Effector memory CD4-positive, alpha-beta T cell (primary cell): Measurements from ENCODE around the gene SOCS6.
"Not testable (repeated sequence)": the region's sequence is repeated elsewhere in the genome, so short reads cannot be mapped to it uniquely, and the experiment has no call there.

Source experiments
- DNase-seq, 3 donors: peaks; one replicate each; pipeline ENCODE4 v3.0.0-alpha.2; 2020
- H3K27ac ChIP-seq: 2 replicates; pipeline ENCODE4 v1.7.0; 2013; ENCODE audit warnings: mild to moderate bottlenecking, low read length, moderate library complexity; ENCODE audit not compliant: insufficient read depth, poor library complexity, severe bottlenecking
- H3K27me3 ChIP-seq: replicated peaks from 2 replicates; pipeline ENCODE4 v1.7.0; 2013; ENCODE audit warnings: mild to moderate bottlenecking, low read length; ENCODE audit not compliant: insufficient read depth, control insufficient read depth, poor library complexity, severe bottlenecking
- H3K36me3 ChIP-seq: 2 replicates; pipeline ENCODE4 v1.7.0; 2013; ENCODE audit warnings: mild to moderate bottlenecking, low read length, moderate library complexity; ENCODE audit not compliant: control insufficient read depth, insufficient read depth
- H3K4me1 ChIP-seq: 2 replicates; pipeline ENCODE4 v1.7.0; 2013; ENCODE audit warnings: low read length, mild to moderate bottlenecking; ENCODE audit not compliant: control insufficient read depth, insufficient read depth, poor library complexity, severe bottlenecking
- H3K4me3 ChIP-seq: 2 replicates; pipeline ENCODE4 v1.7.0; 2013; ENCODE audit warnings: low read length, low read depth, mild to moderate bottlenecking; ENCODE audit not compliant: insufficient read depth, poor library complexity, severe bottlenecking
- H3K9me3 ChIP-seq: 2 replicates; pipeline ENCODE4 v1.7.0; 2013; ENCODE audit warnings: mild to moderate bottlenecking, low read length, moderate library complexity; ENCODE audit not compliant: control insufficient read depth

SOCS6 gene

DNA sequence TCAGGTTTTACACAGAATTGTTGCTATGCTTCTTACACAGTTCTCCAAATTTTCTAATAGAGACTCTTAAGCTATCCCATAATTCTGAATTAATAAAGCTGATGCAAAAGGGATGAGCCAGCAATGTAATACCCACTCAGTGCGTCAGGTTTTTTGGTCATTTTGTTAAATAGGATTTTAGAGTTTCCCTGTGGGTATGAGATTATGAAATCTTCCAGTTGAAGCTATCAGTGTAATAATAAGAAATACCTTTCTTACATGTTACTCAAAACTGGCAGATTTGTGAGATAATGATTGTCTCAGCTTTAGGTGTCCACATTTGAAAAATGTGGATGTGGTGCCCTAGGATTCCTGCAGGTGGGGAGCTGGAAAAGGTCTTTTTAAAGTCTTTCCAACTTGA, 44.5 kb downstream of the SOCS6 start:
- no peaks in the 10 kb centered on the region for H3K4me1 ChIP-seq
- no peaks in the 10 kb centered on the region for H3K36me3 ChIP-seq
- DNase-seq: no peak
- H3K27me3 ChIP-seq: no peaks in the 10 kb centered on the region
- no peak overlapping the region for H3K27ac ChIP-seq
- no peaks in the 10 kb centered on the region for H3K9me3 ChIP-seq
- no peak overlapping the region for H3K4me3 ChIP-seq

DNA sequence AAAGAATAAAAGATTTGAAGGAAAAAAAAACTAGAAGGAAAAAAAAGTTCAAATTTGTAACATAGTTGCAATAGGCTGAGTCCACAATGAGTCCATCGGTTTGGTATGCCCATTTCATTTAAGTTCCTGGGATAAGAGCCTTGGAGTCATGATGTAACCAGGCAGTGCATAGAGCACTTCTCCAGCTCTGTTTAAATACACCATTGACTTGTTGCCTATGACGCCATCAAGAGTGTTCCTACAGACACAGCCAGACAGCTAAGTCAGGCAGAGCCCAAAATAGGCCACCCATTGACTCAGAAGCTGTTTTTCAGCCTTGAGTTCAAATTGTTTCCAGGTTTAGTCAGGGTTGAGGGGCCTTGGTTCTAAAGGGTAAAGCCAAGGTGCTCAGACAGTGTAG, 44.9 kb downstream of the SOCS6 start:
- no peaks in the 10 kb centered on the region for H3K36me3 ChIP-seq
- DNase-seq: no peak
- no peaks in the 10 kb centered on the region for H3K4me1 ChIP-seq
- no peaks in the 10 kb centered on the region for H3K9me3 ChIP-seq
- H3K4me3 ChIP-seq: no peak overlapping the region
- no peaks in the 10 kb centered on the region for H3K27me3 ChIP-seq
- no peak overlapping the region for H3K27ac ChIP-seq

DNA sequence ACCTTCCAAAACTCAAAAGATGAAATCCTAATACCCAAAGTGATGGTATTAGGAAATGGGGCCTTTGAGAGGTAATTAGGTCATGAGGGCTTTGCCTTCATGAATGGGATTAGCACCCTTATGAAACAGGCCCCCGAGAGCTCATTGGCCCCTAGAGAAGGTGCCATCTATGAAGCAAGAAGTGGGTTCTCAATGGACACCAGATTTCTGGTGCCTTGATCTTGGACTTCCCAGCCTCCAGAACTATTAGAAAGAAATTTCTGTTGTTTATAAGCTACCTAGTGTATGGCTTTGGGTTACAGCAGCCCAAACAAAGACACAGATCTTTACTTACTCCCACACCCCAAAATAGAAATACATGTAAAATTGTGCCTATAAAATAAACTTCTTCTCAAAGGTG, 45.4 kb downstream of the SOCS6 start:
- Histone ChIP-seq H3K9me3 (no peaks in the 10 kb centered on the region), H3K4me1 (no peaks in the 10 kb centered on the region), H3K27me3 (no peaks in the 10 kb centered on the region), H3K4me3 (no peak overlapping the region), H3K27ac (no peak overlapping the region), H3K36me3 (no peaks in the 10 kb centered on the region)
- no peak for DNase-seq

DNA sequence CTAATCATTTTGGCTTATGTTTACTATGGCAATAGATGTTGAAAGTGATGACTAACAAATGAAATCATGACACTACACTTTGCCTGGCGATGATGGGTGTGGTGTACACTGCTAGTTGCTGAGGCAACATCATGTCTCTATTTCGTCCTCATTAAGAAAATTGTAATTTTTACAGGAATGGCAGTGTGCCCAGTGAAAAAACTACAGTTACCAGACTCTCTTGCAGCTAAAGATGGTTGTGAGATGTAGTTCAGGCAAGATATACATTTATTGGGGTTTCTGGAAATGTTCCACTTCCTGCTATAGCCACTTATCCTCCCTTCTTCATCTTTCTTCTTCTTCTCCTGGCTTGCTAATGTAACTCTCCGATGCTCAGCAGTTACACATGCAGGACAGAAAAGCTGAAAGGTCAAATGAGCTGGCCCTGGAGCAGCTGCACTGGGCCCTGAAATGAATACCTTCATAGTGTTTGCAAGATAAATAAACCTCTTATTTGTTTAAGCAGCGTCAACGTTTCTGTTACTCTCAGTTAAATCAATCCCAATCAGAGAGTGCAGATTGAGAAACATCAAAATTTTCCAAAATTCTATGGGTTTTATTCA, 46.0 kb downstream of the SOCS6 start:
- H3K9me3 ChIP-seq: no peaks in the 10 kb centered on the region
- no peak overlapping the region for H3K27ac ChIP-seq
- no peak overlapping the region for H3K4me3 ChIP-seq
- DNase-seq: no peak
- H3K27me3 ChIP-seq: no peaks in the 10 kb centered on the region
- H3K36me3 ChIP-seq: no peaks in the 10 kb centered on the region
- no peaks in the 10 kb centered on the region for H3K4me1 ChIP-seq

DNA sequence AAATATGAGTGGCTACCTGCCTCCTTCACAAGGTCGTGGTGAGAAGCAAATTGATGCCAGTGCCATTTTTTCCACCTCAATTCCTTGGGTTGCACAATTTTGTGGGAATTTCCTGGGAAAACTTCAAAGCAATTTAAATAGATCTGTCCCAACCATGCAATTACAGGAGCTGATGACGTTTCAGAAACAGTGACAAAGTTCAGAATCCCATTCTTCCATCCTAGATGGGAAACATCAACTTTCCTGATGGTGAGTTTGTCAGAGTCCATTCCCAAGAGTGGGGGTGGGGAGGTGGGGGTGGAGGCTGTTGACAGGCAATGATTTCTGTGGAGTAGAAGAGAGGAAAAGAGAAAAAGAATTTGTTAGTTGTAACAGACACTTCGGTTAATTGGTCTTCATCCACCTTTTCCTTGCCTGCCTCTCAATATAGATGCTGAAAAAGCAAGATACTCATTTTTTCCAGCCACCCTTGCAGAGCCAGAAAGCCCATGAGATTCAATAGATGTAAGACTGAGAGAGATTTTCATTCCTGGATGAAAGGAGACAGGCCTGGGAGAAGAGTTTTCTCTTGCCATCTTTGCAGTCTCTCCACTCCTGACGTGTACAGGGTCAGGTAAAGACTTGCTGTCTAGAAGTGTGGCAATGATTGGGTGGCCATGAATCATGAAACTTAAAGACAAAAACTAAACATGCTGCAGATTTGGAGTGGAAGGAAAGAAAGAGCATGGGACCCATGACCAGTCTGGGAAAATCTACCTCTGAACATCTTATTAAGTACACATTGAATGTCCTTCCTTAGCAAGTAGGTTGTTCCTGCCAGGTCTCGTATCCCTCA, 47.3 kb downstream of the SOCS6 start:
- Histone ChIP-seq H3K27me3 (no peaks in the 10 kb centered on the region), H3K27ac (no peak overlapping the region), H3K36me3 (no peaks in the 10 kb centered on the region), H3K9me3 (no peaks in the 10 kb centered on the region), H3K4me1 (no peaks in the 10 kb centered on the region), H3K4me3 (no peak overlapping the region)
- no peak for DNase-seq

DNA sequence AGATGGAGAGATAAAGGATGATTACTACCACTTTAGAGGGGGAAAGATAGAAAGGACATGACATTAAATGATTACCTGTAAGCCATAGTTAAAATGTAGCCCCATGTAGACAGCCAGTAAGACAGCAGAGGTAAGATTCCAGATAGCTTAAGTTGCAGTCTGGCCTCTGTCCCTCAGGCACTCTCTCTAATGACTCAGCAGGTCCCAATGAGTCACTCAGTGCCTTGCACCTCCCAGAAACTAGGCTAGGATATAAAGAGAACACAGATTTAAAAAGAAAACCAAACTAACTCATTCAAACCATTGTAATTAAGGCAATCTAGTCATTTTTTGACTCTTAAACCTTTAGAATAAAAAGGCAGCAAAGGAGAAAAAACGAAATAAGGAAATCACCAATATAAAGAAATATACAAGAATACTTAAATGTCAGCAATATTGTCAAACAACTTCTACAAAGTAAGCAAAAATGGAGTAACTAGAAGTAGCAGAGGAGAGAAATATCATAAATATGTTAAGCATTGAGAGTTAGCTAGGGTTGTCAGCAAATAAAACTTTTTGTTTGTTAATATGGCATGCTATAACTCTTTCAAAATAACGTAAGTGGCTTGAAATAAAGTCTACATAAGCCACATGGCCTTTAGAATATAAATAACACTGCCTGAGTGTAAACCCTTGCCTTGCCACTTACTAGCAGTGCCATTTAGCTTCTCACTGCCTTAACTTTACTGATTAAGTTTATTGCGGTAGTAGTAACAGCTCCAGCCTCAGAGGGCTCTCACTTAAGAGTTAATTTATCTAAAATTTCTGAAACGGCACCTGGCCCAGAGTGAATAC, 48.5 kb downstream of the SOCS6 start:
- no peak overlapping the region for H3K4me3 ChIP-seq
- no peak for DNase-seq
- H3K4me1 ChIP-seq: no peaks in the 10 kb centered on the region
- H3K36me3 ChIP-seq: no peaks in the 10 kb centered on the region
- H3K9me3 ChIP-seq: no peaks in the 10 kb centered on the region
- no peak overlapping the region for H3K27ac ChIP-seq
- no peaks in the 10 kb centered on the region for H3K27me3 ChIP-seq

DNA sequence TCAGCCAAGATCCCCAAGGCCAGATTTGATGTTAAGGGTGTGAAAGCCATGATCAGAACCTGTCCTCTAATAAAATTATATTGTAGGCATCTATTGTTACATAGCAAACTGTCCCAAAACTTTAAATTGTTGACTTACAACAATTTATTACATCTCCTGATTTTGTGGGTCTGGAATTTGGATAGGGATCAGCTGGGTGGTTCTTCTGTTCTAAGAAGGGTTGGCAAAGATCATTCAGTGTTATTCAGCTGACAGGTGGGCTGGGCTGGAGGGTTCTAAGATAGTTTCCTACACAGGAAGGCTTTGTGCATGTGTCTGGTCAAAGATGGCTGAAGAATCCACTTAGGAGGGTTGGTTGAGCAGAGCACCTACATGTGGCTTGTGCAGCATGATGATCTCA, 50.0 kb downstream of the SOCS6 start:
- no peaks in the 10 kb centered on the region for H3K36me3 ChIP-seq
- no peak overlapping the region for H3K27ac ChIP-seq
- H3K4me3 ChIP-seq: no peak overlapping the region
- no peaks in the 10 kb centered on the region for H3K4me1 ChIP-seq
- no peaks in the 10 kb centered on the region for H3K9me3 ChIP-seq
- no peak for DNase-seq
- no peaks in the 10 kb centered on the region for H3K27me3 ChIP-seq

DNA sequence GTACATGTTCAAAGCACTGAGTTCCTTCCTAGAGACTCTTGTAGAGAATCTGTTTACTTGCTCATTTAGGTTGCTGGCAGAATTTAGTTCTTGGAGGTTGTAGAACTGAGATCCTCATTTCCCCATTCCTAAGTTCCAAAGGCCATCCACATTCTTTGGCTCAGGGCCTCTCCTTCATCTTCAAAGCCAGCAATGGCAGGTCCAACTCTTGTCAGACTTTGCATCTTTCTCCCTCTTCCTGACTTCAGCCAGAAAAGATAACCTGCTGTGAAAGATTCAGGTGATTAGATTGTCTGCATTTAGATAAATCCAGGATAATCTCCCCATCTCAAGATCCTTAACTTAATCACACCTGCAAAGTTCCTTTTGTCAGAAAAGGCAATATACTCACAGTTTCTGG, 51.1 kb downstream of the SOCS6 start:
- H3K4me1 ChIP-seq: no peaks in the 10 kb centered on the region
- DNase-seq: no peak
- H3K27ac ChIP-seq: no peak overlapping the region
- H3K36me3 ChIP-seq: no peaks in the 10 kb centered on the region
- H3K27me3 ChIP-seq: no peaks in the 10 kb centered on the region
- H3K9me3 ChIP-seq: no peaks in the 10 kb centered on the region
- H3K4me3 ChIP-seq: no peak overlapping the region

DNA sequence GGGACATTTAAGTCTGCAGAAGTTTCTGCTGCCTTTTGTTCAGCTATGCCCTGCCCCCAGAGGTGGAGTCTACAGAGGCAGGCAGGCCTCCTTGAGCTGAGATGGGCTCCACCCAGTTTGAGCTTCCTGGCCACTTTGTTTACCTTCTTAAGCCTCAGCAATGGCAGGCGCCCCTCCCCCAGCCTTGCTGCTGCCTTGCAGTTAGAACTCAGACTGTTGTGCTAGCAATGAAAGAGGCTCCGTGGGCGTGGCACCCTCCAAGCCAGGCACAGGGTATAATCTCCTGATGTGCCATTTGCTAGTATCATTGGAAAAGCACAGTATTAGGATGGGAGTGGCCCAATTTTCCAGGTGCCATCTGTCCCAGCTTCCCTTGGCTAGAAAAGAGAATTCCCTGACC, 59.6 kb downstream of the SOCS6 start:
- DNase-seq, H3K36me3 ChIP-seq: not testable (repeated sequence)

DNA sequence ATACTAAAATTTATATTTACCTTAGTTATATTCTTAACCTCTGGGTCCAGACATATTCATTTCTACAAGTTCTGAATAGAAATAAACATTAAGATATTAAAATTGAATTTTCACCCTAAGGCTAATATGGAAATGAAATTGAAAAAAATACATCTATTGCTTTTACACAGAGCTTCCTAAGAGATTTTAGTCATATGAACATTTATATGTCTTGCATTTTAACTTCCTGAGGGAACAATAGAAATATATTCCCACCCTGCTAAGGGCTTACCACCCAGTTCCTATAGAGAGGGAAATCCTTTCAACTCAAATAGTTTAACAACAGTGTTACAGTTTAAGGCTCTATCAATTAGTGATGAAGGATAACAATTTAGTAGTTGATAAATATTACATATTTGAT, 60.5 kb downstream of the SOCS6 start:
- Histone ChIP-seq H3K4me3 (no peak overlapping the region), H3K9me3 (no peaks in the 10 kb centered on the region), H3K27ac (no peak overlapping the region), H3K27me3 (no peaks in the 10 kb centered on the region), H3K4me1 (no peaks in the 10 kb centered on the region), H3K36me3 (no peaks in the 10 kb centered on the region)
- no peak for DNase-seq

More for the DNA sequence above, 59.6 kb downstream of the SOCS6 start:
- H3K9me3 ChIP-seq, H3K27me3 ChIP-seq, H3K4me3 ChIP-seq, H3K27ac ChIP-seq, H3K4me1 ChIP-seq: not testable (repeated sequence)
